OCI-LY7 (cell line): ENCODE results near the gene PRKCI.
"Not testable (repeated sequence)": the region's sequence is repeated elsewhere in the genome, so short reads cannot be mapped to it uniquely, and the experiment has no call there.

Experiments used
- EZH2phosphoT487 ChIP-seq: fragments of 200-600 bp; sonication (generic); IDR thresholded peaks from 2 replicates; pipeline ENCODE4 v1.6.1; 2018; ENCODE audit warnings: low read depth, borderline replicate concordance, mild to moderate bottlenecking, mixed run types, antibody characterized with exemption, low read length, moderate library complexity, mixed read lengths
- TF ChIP-seq, protein P1 (sequence below): fragments of 200-600 bp; sonication (generic); conservative IDR thresholded peaks from 2 replicates; pipeline ENCODE4 v1.5.1; 2014; ENCODE audit warnings: mild to moderate bottlenecking, antibody characterized with exemption, low read length, moderate library complexity, mixed read lengths

DNA sequence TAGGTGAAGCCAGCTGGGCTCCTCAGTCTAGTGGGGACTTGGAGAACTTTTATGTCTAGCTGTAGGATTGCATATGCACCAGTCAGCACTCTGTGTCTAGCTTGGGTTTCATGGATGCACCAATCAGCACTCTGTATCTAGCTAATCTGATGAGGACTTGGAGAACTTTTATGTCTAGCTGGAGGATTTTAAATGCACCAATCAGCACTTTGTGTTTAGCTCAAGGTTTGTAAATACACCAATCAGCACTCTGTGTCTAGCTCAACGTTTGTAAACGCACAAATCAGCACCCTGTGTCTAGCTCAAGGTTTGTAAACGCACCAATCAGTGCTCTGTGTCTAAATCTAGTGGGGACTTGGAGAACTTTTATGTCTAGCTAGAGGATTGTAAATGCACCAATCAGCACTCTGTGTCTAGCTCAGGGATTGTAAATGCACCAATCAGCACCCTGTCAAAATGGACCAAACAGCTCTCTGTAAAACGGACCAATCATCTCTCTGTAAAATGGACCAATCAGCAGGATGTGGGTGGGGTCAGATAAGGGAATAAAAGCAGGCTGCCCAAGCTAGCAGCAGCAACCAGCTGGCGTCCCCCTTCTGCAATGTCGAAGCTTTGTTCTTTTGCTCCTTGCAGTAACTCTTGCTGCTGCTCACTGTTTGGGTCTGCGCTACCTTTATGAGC, 105.8 kb downstream of the PRKCI start:
- TF ChIP-seq, protein P1, sequence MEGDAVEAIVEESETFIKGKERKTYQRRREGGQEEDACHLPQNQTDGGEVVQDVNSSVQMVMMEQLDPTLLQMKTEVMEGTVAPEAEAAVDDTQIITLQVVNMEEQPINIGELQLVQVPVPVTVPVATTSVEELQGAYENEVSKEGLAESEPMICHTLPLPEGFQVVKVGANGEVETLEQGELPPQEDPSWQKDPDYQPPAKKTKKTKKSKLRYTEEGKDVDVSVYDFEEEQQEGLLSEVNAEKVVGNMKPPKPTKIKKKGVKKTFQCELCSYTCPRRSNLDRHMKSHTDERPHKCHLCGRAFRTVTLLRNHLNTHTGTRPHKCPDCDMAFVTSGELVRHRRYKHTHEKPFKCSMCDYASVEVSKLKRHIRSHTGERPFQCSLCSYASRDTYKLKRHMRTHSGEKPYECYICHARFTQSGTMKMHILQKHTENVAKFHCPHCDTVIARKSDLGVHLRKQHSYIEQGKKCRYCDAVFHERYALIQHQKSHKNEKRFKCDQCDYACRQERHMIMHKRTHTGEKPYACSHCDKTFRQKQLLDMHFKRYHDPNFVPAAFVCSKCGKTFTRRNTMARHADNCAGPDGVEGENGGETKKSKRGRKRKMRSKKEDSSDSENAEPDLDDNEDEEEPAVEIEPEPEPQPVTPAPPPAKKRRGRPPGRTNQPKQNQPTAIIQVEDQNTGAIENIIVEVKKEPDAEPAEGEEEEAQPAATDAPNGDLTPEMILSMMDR: not testable (repeated sequence)
- not testable (repeated sequence) for TF ChIP-seq EZH2phosphoT487
